ENCODE measurements around the gene SERPINB13.

SERPINB13 gene, protein sequence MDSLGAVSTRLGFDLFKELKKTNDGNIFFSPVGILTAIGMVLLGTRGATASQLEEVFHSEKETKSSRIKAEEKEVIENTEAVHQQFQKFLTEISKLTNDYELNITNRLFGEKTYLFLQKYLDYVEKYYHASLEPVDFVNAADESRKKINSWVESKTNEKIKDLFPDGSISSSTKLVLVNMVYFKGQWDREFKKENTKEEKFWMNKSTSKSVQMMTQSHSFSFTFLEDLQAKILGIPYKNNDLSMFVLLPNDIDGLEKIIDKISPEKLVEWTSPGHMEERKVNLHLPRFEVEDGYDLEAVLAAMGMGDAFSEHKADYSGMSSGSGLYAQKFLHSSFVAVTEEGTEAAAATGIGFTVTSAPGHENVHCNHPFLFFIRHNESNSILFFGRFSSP

GRCh38 chr18:63586966-63587365, at the start of gene SERPINB13:
SERPINB13 (plus strand) TSS chr18:63587343; CDS start chr18:63588668, 1,325 bp downstream.
- no peak for DNase-seq

GRCh38 chr18:63539904-63540510, 47.1 kb upstream of the SERPINB13 start:
- no peak for DNase-seq

GRCh38 chr18:63542069-63542468, 45.1 kb upstream of the SERPINB13 start, which contains the start of gene SERPINB12:
SERPINB12 (plus strand) TSS chr18:63542369; CDS start chr18:63556160, 13,791 bp downstream.
- DNase-seq, result no peak

DNA sequence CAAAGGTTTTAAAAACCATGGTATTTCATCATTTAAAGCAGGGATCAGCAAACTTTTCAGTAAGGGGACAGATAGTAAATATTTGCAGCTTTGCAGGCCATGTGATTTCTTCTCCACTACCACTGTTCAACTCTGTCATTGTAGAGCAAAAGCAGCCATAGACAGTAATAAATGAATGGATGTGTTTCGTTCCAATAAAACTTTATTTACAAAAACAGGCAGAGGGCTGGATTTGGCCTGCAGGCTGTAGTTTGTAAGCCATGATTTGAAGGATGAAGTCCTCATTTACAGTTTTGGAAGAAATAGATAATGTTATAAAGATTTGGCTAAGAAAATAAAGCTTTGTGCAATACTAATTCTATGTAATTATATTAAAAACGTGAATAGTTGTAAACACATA, 43.1 kb upstream of the SERPINB13 start:
- no peak for DNase-seq

- no peak for DNase-seq
Observed at GRCh38 chr18:63545000-63545399, 42.1 kb upstream of the SERPINB13 start.

DNA sequence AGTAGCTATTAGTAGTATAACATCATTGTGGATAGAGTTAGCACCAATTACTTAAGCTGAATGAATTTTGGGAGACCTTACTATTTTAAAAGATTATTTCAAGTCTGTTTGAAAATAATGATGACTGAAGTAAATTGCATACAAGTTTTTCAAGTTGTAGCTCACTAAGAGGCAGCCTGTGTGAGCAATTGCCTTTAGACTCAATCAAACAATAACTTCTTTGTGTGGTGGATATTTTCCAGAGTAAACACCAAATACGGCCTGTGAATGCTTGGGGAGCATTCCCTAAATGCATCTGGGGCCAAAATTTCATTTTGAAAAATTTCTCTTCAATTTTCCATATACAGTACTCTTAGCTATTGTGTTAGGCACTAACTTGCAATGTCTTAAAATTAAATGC, 37.1 kb upstream of the SERPINB13 start:
- DNase-seq, result no peak

- DNase-seq, result no peak
Observed at GRCh38 chr18:63551769-63552168, 35.4 kb upstream of the SERPINB13 start.

GRCh38 chr18:63552581-63552980, 34.6 kb upstream of the SERPINB13 start:
- DNase-seq, result no peak

- DNase-seq, result no peak
Observed at GRCh38 chr18:63553081-63553480, 34.1 kb upstream of the SERPINB13 start.

GRCh38 chr18:63559567-63560491, 27.3 kb upstream of the SERPINB13 start:
- no peak for DNase-seq

- DNase-seq, result no peak
Observed at GRCh38 chr18:63562284-63562683, 24.9 kb upstream of the SERPINB13 start.

DNA sequence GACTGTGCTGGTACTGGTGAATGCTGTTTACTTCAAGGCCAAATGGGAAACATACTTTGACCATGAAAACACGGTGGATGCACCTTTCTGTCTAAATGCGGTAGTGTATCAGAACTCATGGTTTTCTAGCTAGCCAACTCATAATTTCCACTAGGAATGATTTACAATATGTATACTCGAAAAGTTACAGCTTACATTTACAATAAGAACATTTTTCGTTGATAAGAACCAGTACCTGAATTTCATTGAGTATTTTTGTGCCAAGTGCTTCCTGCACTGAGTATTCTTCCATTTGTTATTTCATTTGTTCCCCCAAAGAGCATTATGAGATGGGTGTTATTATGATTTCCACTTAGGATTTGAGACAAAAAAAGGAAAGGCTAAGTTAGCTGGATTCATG, 23.1 kb upstream of the SERPINB13 start:
- DNase-seq, result no peak

- no peak for DNase-seq
Observed at GRCh38 chr18:63564561-63564960, 22.6 kb upstream of the SERPINB13 start.

DNA sequence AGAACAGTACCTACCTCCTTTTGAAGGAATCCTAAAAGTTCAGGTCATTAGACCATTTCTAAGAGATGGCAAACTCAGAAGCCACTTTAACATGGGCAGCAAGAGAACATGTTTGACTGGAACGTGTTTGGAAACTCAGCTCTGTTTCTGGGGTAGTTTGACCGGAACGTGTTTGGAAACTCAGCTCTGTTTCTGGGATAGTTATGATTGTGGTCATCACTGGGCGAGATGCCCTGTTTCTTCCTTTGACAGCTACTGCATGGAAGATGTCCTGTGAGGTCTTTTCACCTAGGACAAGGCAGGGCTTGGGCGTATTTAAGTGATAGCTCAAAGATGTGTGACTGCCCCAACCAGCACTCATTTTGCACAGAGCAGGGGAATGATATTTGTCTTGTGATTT, 19.9 kb upstream of the SERPINB13 start:
- no peak for DNase-seq

- no peak for DNase-seq
Observed at GRCh38 chr18:63567825-63568224, 19.3 kb upstream of the SERPINB13 start.

DNA sequence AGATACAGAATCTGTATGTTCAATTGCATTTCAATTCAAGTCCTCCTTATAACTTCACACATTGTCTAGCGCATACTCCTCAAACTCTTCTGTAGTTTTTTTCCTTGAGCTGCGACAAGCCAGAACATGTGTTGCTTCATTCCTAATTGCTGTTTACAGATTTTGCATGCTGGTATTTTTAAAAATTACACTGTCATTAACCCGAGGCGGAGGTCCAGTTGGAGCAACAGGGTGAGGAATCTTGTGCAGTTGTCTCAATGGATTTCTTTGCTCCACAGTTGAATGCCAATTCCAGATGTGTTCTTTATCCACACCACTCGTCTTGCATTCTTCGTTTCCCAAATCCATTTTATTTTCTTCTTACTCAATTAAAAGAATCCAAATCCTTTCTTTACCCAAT, 16.4 kb upstream of the SERPINB13 start:
- no peak for DNase-seq

- DNase-seq, result no peak
Observed at GRCh38 chr18:63575681-63576080, 11.5 kb upstream of the SERPINB13 start.

GRCh38 chr18:63578357-63578958, 8.7 kb upstream of the SERPINB13 start:
- no peak for DNase-seq

DNA sequence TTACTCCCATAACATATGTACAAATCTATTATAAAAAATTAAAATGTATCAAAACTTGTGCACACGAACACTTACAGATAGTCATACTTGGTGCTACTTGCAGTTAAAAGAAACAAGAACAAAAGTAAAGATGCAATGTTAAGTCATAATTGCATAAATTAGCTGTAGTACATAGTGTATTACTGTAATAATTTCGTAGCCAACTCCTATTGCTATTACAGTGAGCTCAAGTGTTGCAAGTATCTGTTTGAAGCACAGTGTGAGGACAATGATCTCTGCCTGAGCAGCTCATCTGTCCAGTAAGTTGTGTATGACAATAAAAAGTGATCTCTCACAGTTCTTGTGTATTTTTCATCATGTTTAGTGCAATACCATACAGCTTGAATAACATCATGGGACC, 7.5 kb upstream of the SERPINB13 start:
- DNase-seq, result no peak

DNA sequence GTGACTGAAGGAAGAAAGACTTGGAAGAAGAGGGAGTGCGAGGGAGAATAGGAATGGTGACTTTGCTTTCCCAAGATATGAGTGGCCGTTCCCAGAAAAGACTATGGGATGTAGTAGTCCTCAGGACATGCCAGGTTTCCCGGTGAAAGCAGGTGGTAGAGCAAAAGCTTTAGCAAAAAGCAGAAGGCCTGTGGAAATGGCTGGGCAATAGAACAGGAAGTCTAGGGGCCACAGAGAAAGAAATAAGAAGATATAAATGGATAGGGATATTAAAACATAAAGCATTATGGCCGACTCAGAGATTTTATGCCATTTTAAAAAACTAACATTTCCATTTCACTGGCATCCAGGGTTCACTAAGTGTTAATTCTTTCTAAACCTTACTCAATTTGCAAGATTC, 1.2 kb upstream of the SERPINB13 start:
- no peak for DNase-seq

DNA sequence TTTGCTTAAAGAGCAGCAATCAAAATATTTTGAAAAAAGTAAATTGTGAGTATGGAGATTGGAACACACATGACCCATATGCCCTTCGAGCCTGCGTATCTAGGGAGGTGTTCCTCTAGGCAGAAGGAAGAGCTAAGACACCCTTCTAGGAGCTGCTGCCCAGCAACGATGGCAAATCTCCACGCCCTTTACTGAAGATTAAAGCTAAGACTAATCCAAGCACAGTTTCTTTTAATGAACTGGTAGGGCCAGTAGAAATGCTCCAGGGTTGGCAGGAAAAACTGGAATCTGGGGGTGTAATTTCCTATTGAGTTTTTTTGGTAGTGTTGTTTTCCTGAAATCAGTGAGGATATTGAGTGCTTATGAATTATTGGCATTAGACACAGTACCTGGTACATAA, 712 bp upstream of the SERPINB13 start:
- no peak for DNase-seq

- DNase-seq, result no peak
Observed at GRCh38 chr18:63588909-63589308, 1.8 kb downstream of the SERPINB13 start.

DNA sequence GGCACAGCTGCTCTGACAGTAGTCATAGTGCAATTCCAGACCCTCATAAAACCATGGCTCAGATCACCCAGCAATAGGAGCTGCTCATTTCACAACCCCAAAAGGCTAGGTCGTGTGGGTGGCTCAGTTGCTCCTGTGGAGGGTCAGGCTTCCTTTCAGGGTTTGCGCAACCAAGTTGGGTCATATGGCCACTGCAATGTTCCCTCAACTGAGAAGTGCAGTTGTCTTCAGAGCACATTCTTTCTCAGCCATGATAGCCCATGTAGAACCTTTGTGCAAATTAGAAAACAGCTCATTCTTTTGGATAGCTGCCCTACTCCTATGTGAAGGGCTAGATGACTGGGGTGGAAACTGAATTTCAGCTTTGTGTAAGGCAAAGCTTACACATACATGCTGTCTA, 3.2 kb downstream of the SERPINB13 start:
- no peak for DNase-seq

Data from stimulated activated CD4-positive, alpha-beta T cell treated with anti-CD3 and anti-CD28 coated beads, Interleukin-4, amount 100 ng/mL, for 1 hour (primary cell).